Pancreas (tissue), 10 donors: ENCODE data around the gene ITSN1. TPM values are rescaled to one million over a fixed set of nuclear protein-coding genes. Genes with fewer than 3 reads are reported as not detected.

Source experiments
- ATAC-seq, 4 donors: fragments of 200-7000 bp; cut with Tn5 transposase; one replicate each; pipeline versions ENCODE4 v1.8.0 to v1.9.1; 2020; ENCODE audit warnings: mild to moderate bottlenecking in 4 of 4, moderate library complexity in 4 of 4
- DNase-seq, 6 donors: peaks; one replicate each; pipeline ENCODE4 v3.0.0-alpha.2; 2020
- FAIRE-seq: peaks from 2 replicates; lab custom pipeline; 2012; peaks lifted over from hg19 to GRCh38; lab: Jason Lieb, UNC
- H3K27ac ChIP-seq, 4 donors: fragments of 200-600 bp; sonication (generic); 1 replicate in 3 of 4; 2 replicates in 1 of 4; pipeline versions ENCODE4 v1.5.0 to v1.8.0; 2020
- H3K27me3 ChIP-seq, 4 donors: fragments of 200-600 bp; one replicate each; pipeline ENCODE4 v1.8.0; 2021
- H3K36me3 ChIP-seq, 3 donors: fragments of 200-600 bp; sonication (generic) in 1 of 3; one replicate each; pipeline versions ENCODE4 v1.5.0 to v1.8.0; 2020 to 2021
- H3K4me1 ChIP-seq, 3 donors: fragments of 200-600 bp; one replicate each; pipeline ENCODE4 v1.8.0; 2021
- H3K4me3 ChIP-seq, 4 donors: fragments of 200-600 bp; sonication (generic) in 2 of 4; one replicate each; pipeline versions ENCODE4 v1.5.0 to v1.8.0; 2020 to 2021
- H3K9me3 ChIP-seq, 4 donors: fragments of 200-600 bp; one replicate each; pipeline ENCODE4 v1.8.0; 2021
- WGBS, 2 donors: extraction: QIAGEN DNeasy Blood & Tissue Kit; methylation state at CpG; one replicate each; pipeline ENCODE4 v1.1.7; 2013; 5-methylcytosine and 5-hydroxymethylcytosine counted together
- intact Hi-C, 3 donors: fragments of 100-400 bp; cut with DNase I; formaldehyde crosslinking; loops; one replicate each; pipeline versions ENCODE4 v1.11.1 to v1.14.2; 2022
- polyA plus RNA-seq, 2 donors: library from polyadenylated mRNA; stranded (reverse); fragments of 200-250 nt; gene quantifications; one replicate each; pipeline ENCODE4 v1.2.3, GENCODE V29; 2013
- total RNA-seq, 6 donors: library from RNA; stranded (reverse); fragmentation: NEBNext Ultra II Directional in 4 of 6; extraction: Animal tissue kit (Norgen Biotek cat#: 25700) in 4 of 6; gene quantifications; one replicate each; pipeline versions ENCODE4 v1.2.1 to v1.2.4, GENCODE V29; 2021 to 2023
- TF ChIP-seq, protein P1 (sequence below), 4 donors: fragments of 200-600 bp; sonication (generic) in 3 of 4; IDR thresholded peaks; one replicate each; pipeline versions ENCODE4 v1.5.0 to v1.8.0; 2021; ENCODE audit warnings: antibody characterized with exemption in 4 of 4
- donor health status: healthy with polysubstance abuse.
- donor health status: DM: no; HTN: no; CAD: no; lungs with moderate emphysema.
- donor health status: DM: no; HTN: no; CAD: no.
- donor health status: control.
- donor health status: control.
- donor health status: Bipolar disorder and iron deficiency.
- donor health status: DM: yes; HTN: yes; CAD: no.
- donor health status: DM: no; HTN: no; CAD: no.
- donor health status: DM: no; HTN: no; CAD: no.
- donor health status: DM: yes; HTN: yes; CAD: no.

ITSN1 gene
- total and polyA plus RNA-seq, 8 donors: 3.5 to 19.4 (median 6.0) TPM

DNA sequence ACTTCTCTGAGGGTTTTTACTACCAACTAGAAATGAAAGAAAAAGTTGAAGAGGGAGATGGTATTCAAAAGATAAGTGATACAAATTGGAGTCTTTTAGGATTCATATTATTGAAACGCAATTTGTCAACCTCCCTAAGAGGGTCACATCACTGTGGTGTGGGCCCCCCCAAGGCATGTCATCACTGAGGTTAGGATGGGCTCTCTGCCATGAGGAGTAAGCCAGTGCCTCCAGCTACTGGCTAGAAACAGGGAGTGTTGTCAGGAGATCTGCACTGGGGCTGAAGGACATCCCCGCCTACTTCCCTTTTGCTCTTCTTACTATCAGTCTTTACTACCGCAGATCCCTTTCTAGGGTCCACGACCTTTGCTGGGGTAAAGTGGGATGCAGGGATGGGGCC, 25.9 kb downstream of the ITSN1 start:
- no peak overlapping the region for H3K4me3 ChIP-seq
- H3K27ac ChIP-seq: no peak overlapping the region
- no peak for FAIRE-seq
- no peaks in the 10 kb centered on the region for H3K36me3 ChIP-seq
- H3K4me1 ChIP-seq: no peaks in the 10 kb centered on the region
- no peak for DNase-seq
- no peaks in the 10 kb centered on the region for H3K27me3 ChIP-seq
- intact Hi-C loops: no loop called here
- TF ChIP-seq, protein P1, sequence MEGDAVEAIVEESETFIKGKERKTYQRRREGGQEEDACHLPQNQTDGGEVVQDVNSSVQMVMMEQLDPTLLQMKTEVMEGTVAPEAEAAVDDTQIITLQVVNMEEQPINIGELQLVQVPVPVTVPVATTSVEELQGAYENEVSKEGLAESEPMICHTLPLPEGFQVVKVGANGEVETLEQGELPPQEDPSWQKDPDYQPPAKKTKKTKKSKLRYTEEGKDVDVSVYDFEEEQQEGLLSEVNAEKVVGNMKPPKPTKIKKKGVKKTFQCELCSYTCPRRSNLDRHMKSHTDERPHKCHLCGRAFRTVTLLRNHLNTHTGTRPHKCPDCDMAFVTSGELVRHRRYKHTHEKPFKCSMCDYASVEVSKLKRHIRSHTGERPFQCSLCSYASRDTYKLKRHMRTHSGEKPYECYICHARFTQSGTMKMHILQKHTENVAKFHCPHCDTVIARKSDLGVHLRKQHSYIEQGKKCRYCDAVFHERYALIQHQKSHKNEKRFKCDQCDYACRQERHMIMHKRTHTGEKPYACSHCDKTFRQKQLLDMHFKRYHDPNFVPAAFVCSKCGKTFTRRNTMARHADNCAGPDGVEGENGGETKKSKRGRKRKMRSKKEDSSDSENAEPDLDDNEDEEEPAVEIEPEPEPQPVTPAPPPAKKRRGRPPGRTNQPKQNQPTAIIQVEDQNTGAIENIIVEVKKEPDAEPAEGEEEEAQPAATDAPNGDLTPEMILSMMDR (IDR thresholded peaks at IDR 0.05): no peak
- 61 to 69% methylated on average over 4 of the region's 4 CpGs for WGBS, 2 donors
- no peaks in the 10 kb centered on the region for H3K9me3 ChIP-seq
- no peak for ATAC-seq

DNA sequence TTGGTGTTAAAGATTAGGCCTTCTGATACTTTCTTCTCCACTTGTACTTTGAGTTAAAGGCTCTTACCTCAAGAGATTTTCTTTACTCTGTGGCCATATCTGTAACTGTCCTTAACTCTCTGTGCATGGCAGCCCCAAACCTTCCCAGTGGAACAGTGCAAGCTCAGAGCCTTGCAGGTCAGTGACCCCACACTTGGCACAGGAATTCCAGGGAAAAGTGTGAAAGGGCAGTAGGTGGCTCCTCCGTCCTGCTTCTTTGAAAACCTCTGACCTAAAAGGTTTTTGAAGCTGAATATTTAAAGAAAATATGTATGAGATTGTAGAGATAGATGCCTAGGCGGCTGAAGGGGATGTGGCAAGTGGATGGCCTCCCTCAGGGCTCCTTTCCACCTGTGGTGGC, 26.3 kb downstream of the ITSN1 start:
- intact Hi-C loops: no loop called here
- no peak for ATAC-seq
- H3K27me3 ChIP-seq: no peaks in the 10 kb centered on the region
- H3K36me3 ChIP-seq: no peaks in the 10 kb centered on the region
- H3K9me3 ChIP-seq: no peaks in the 10 kb centered on the region
- 83 to 92% methylated on average over 2 of the region's 2 CpGs for WGBS, 2 donors
- no peak for FAIRE-seq
- DNase-seq: no peak
- H3K4me3 ChIP-seq: no peak overlapping the region
- no peak overlapping the region for H3K27ac ChIP-seq
- TF ChIP-seq, protein P1 (IDR thresholded peaks at IDR 0.05): no peak
- H3K4me1 ChIP-seq: no peaks in the 10 kb centered on the region

DNA sequence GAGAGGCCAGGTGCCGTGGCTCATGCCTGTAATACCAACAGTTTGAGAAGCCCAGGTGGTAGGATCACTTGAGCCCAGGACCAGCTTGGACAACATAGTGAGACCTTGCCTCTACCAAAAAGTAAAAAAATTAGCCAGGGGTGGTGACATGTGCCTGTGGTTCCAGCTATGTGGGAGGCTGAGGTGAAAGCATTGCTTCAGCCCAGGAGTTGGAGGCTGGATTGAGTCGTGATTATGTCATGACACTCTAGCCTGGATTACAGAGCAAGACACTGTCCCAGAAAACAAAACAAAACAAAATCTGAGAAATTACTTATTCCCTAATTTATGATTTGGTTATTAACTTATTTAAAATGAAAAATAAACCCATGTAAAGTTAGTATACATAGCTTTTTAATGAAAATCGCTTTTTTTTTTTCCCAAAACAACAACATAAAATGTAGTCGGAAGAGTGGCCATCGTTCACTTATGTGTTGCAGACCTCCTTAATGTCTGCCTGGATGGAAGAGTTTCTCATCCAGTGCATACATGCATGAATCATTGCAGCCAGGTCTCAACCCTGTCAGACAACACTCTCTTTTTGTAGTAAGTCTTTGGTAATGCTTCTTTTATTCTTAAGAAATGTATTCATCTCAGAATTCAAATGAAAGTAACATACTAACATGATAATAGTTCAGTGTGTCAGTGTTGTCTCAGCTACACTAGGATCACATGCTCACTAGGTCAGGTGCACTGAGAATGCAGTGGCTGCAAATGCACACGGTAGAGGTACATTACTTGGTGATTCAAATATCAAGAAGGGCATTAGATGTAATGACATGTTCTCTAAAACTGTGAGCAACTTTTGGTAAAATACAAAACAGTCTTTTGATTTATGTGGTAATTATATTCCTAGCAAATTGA, 28.0 kb downstream of the ITSN1 start:
- DNase-seq (no peak), FAIRE-seq (no peak), ATAC-seq (no peak)
- Histone ChIP-seq H3K36me3 (no peaks in the 10 kb centered on the region), H3K4me3 (no peak overlapping the region), H3K27ac (no peak overlapping the region), H3K9me3 (no peaks in the 10 kb centered on the region), H3K27me3 (no peaks in the 10 kb centered on the region), H3K4me1 (no peaks in the 10 kb centered on the region)
- TF ChIP-seq, protein P1 (IDR thresholded peaks at IDR 0.05): no peak
- intact Hi-C loops: no loop called here
- WGBS, 2 donors: 72 to 83% methylated on average over 6 of the region's 6 CpGs

DNA sequence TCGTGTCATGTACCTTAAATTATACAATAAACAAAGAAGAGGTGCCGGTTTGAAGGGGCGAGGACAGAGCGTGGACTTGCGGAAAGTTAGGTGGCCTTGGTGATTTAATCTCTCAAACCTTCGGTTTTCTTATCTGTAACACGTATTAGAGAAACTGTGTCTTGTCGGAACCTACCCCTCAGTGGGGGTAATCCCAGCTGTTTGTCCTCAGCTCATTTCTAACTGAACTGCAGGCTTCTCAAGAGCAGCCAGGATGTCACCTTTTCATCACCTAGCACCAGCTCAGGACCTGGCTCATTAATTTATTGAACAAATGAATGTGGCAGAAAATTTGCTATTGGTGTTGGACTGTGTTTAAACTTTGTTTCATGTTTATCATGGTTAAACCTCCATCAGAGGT, 31.2 kb downstream of the ITSN1 start:
- FAIRE-seq: no peak
- 63 to 64% methylated on average over 8 of the region's 8 CpGs for WGBS, 2 donors

More for the DNA sequence above, 31.2 kb downstream of the ITSN1 start:
- DNase-seq: no peak
- Histone ChIP-seq H3K4me1 (no peaks in the 10 kb centered on the region), H3K27ac (no peak overlapping the region), H3K36me3 (no peaks in the 10 kb centered on the region), H3K27me3 (no peaks in the 10 kb centered on the region), H3K9me3 (no peaks in the 10 kb centered on the region), H3K4me3 (no peak overlapping the region)
- ATAC-seq: no peak
- TF ChIP-seq, protein P1 (IDR thresholded peaks at IDR 0.05): no peak
- intact Hi-C loops: no loop called here
